GM12878 (cell line): Measurements from ENCODE around the gene PPL.

Experiments used
- CHD2 ChIP-seq: IDR thresholded peaks from 2 replicates; pipeline ENCODE4 v1.6.1; 2011; ENCODE audit warnings: low read depth, low read length, improper control_type of control experiment, borderline replicate concordance
- DPF2 ChIP-seq: fragments of 450-650 bp; IDR thresholded peaks from 2 replicates; pipeline ENCODE4 v1.6.1; 2017; ENCODE audit warnings: mild to moderate bottlenecking
- ETV6 ChIP-seq, 2 experiments: fragments of 450-650 bp in 1 of 2; IDR thresholded peaks in 1 of 2; conservative IDR thresholded peaks in 1 of 2; 2 replicates each; pipeline ENCODE4 v1.6.1; 2014; ENCODE audit warnings: antibody characterized with exemption in 1 of 2, borderline replicate concordance in 1 of 2, low read depth in 1 of 2, mild to moderate bottlenecking in 1 of 2, moderate library complexity in 1 of 2
- HDAC2 ChIP-seq: fragments of 200-600 bp; sonication (generic); IDR thresholded peaks from 2 replicates; pipeline ENCODE4 v1.6.1; 2017
- PAX8 ChIP-seq: fragments of 450-650 bp; IDR thresholded peaks from 2 replicates; pipeline ENCODE4 v1.6.1; 2017; ENCODE audit warnings: mild to moderate bottlenecking, moderate library complexity
- POLR2A ChIP-seq: IDR thresholded peaks from 2 replicates; pipeline ENCODE4 v1.6.1; 2011; ENCODE audit warnings: low read depth, mild to moderate bottlenecking, low read length
- POLR2AphosphoS5 ChIP-seq: IDR thresholded peaks from 2 replicates; pipeline ENCODE4 v1.6.1; 2011; ENCODE audit warnings: mild to moderate bottlenecking, low read length, inconsistent platforms
- RELA ChIP-seq: fragments of 450-650 bp; IDR thresholded peaks from 2 replicates; pipeline ENCODE4 v1.8.0; 2014; ENCODE audit warnings: borderline replicate concordance; ENCODE audit not compliant: partially characterized antibody
- TF ChIP-seq, protein P1 (sequence below), 3 experiments: IDR thresholded peaks in 2 of 3; conservative IDR thresholded peaks in 1 of 3; 2 replicates each; pipeline ENCODE4 v1.5.1; 2011; ENCODE audit warnings: low read depth in 3 of 3, low read length in 3 of 3, mild to moderate bottlenecking in 3 of 3, control low read depth in 2 of 3, moderate library complexity in 2 of 3, inconsistent platforms in 1 of 3, mixed read lengths in 1 of 3; ENCODE audit not compliant: control insufficient read depth in 2 of 3, insufficient read depth in 1 of 3; ENCODE audit errors: extremely low read depth in 1 of 3
- TF ChIP-seq, protein P2 (sequence below): IDR thresholded peaks from 2 replicates; pipeline ENCODE4 v1.6.1; 2012; ENCODE audit warnings: low read depth, low read length, improper control_type of control experiment

DNA sequence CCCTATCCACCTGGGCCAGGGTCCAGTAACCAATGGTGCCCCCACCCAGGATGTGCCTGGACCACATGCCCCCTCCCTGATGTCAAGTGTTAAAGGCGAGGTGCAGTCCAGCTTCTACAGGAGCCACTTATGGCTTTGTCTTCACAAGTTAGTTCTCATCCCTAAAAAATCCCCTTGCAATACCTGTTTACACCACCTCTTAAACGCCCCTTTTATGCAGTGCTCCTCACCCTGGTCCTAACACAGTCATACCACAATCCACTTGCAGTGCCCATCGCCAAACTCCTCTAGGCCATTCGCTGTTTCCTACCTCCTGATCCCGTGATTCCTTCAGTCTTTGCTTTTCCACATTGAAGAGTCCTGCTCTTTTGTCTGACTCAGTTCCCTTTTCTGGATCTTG, 97.0 kb downstream of the PPL start:
- no peak for TF ChIP-seq RELA
- TF ChIP-seq POLR2AphosphoS5, result no peak
- TF ChIP-seq, protein P1, sequence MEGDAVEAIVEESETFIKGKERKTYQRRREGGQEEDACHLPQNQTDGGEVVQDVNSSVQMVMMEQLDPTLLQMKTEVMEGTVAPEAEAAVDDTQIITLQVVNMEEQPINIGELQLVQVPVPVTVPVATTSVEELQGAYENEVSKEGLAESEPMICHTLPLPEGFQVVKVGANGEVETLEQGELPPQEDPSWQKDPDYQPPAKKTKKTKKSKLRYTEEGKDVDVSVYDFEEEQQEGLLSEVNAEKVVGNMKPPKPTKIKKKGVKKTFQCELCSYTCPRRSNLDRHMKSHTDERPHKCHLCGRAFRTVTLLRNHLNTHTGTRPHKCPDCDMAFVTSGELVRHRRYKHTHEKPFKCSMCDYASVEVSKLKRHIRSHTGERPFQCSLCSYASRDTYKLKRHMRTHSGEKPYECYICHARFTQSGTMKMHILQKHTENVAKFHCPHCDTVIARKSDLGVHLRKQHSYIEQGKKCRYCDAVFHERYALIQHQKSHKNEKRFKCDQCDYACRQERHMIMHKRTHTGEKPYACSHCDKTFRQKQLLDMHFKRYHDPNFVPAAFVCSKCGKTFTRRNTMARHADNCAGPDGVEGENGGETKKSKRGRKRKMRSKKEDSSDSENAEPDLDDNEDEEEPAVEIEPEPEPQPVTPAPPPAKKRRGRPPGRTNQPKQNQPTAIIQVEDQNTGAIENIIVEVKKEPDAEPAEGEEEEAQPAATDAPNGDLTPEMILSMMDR (IDR thresholded peaks at IDR 0.05 in 2 of 3, conservative IDR thresholded peaks at IDR 0.05 in 1 of 3; ENCODE audit: control insufficient read depth in 2 of 3, extremely low read depth in 1 of 3, insufficient read depth in 1 of 3, low read depth in 3 of 3, low read length in 3 of 3), result no peak
- TF ChIP-seq DPF2, result no peak
- no peak for TF ChIP-seq POLR2A
- TF ChIP-seq CHD2, result no peak
- no peak for TF ChIP-seq PAX8
- TF ChIP-seq HDAC2, result no peak
- TF ChIP-seq, protein P2, sequence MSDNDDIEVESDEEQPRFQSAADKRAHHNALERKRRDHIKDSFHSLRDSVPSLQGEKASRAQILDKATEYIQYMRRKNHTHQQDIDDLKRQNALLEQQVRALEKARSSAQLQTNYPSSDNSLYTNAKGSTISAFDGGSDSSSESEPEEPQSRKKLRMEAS, result no peak
- no peak for TF ChIP-seq ETV6 (conservative IDR thresholded peaks at IDR 0.05 in 1 of 2, IDR thresholded peaks at IDR 0.05 in 1 of 2; ENCODE audit: borderline replicate concordance in 1 of 2, low read depth in 1 of 2)
